ENCODE measurements around the gene COL4A1.

DNA sequence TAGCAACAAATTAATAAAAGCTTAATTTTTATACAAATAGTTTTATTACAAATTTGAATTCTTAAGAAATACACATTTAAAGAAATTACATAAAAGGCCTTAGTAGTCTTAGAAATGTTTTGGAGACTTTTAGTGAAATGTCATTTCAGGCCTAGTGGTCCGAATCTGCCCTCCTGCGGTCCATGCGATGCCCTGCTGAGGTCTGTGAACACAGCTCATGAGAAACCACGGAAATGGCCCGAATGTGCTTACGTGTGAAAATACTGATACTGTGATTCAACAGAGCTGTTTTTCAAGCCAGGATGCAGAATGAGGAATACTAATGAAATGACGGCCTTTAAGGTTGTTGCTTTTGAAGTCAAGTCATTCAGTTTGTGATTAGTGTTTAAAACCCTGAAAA is 157.9 kb downstream of the COL4A1 start:
- TF ChIP-seq CTCF (IDR thresholded peaks at IDR 0.05) (no peak), POLR2A (IDR thresholded peaks at IDR 0.05) (no peak), EP300 (IDR thresholded peaks at IDR 0.05) (no peak)

Data from upper lobe of left lung (tissue), 4 donors.